HepG2 (cell line): ENCODE data around the gene OPRM1. TPM values are rescaled to one million over a fixed set of nuclear protein-coding genes. Genes with fewer than 3 reads are reported as not detected.

Experiments
- ATAC-seq: fragments of 200-7000 bp; cut with Tn5 transposase; 3 replicates; pipeline ENCODE4 v1.9.1; 2020; ENCODE audit warnings: mild to moderate bottlenecking, moderate library complexity
- BruUV-seq: library from RNA; stranded (reverse); fragments of 400-500 nt; replicated peaks from 2 replicates; lab custom pipeline; 2021; lab: Mats Ljungman, UMichigan
- CTCF ChIA-PET: fragments of 300-600 bp; formaldehyde crosslinking; extraction: SDS; loops from one replicate; lab custom pipeline; 2021; ENCODE audit warnings: low total read pairs, inconsistent platforms, low intra/inter-chr PET ratio; lab: Yijun Ruan, JAX
- POLR2A ChIA-PET: fragments of 350-600 bp; sonication (Branson Sonifier 250); formaldehyde crosslinking; loops from one replicate; lab custom pipeline; 2020; ENCODE audit warnings: antibody characterized with exemption, inconsistent platforms; lab: Yijun Ruan, JAX
- DNase-seq: peaks from one replicate; pipeline ENCODE4 v3.0.0-alpha.2; 2015; ENCODE audit warnings: low spot score
- FAIRE-seq: peaks from 3 replicates; lab custom pipeline; 2011; peaks lifted over from hg19 to GRCh38; lab: Jason Lieb, UNC
- H2AFZ ChIP-seq: one replicate; pipeline ENCODE4 v1.6.1; 2011; ENCODE audit warnings: low read length, inconsistent platforms
- H3K27ac ChIP-seq: fragments of 300-600 bp; 3 replicates; pipeline ENCODE4 v1.8.0; 2011; ENCODE audit warnings: mixed run types, mild to moderate bottlenecking, mixed read lengths, low read length, inconsistent platforms; ENCODE audit not compliant: insufficient read depth; ENCODE audit errors: extremely low read length
- H3K27me3 ChIP-seq, 2 experiments: fragments of 200-600 bp in 1 of 2; 2 replicates in 1 of 2; 3 replicates in 1 of 2; pipeline versions ENCODE4 v1.6.0 to v1.8.0; 2011; ENCODE audit warnings: low read length in 2 of 2, mild to moderate bottlenecking in 2 of 2, moderate library complexity in 2 of 2, inconsistent platforms in 1 of 2; ENCODE audit not compliant: insufficient read depth in 2 of 2, control insufficient read depth in 1 of 2
- H3K36me3 ChIP-seq, 2 experiments: fragments of 200-600 bp in 1 of 2; replicated peaks in 1 of 2; 2 replicates in 1 of 2; 3 replicates in 1 of 2; pipeline versions ENCODE4 v1.5.1 to v1.8.0; 2011; ENCODE audit warnings: low read length in 2 of 2, inconsistent platforms in 1 of 2; ENCODE audit not compliant: insufficient read depth in 2 of 2, control insufficient read depth in 1 of 2
- H3K4me1 ChIP-seq: 2 replicates; pipeline ENCODE4 v1.5.1; 2012; ENCODE audit warnings: low read length, inconsistent platforms; ENCODE audit not compliant: insufficient read depth
- H3K4me2 ChIP-seq: 2 replicates; pipeline ENCODE4 v1.6.0; 2011; ENCODE audit warnings: low read depth, low read length, inconsistent platforms
- H3K4me3 ChIP-seq, 3 experiments: fragments of 200-600 bp in 1 of 3; sonication (generic), shearing (Covaris generic) in 1 of 3; replicated peaks in 1 of 3; 2 replicates each; pipeline ENCODE4 v1.5.1; 2011 to 2016; ENCODE audit warnings: low read length in 3 of 3, inconsistent platforms in 2 of 3, low read depth in 2 of 3, mild to moderate bottlenecking in 2 of 3, control low read depth in 1 of 3, mixed read lengths in 1 of 3; ENCODE audit not compliant: insufficient read depth in 1 of 3
- H3K79me2 ChIP-seq: one replicate; pipeline ENCODE4 v1.6.1; 2011; ENCODE audit warnings: low read length, inconsistent platforms; ENCODE audit not compliant: insufficient read depth
- H3K9ac ChIP-seq: 2 replicates; pipeline ENCODE4 v1.6.0; 2011; ENCODE audit warnings: mild to moderate bottlenecking, low read depth, low read length, inconsistent platforms; ENCODE audit not compliant: insufficient read depth
- H3K9me3 ChIP-seq: 2 replicates; pipeline ENCODE4 v1.5.1; 2012; ENCODE audit warnings: mild to moderate bottlenecking, low read length
- H4K20me1 ChIP-seq: 2 replicates; pipeline ENCODE4 v1.6.0; 2011; ENCODE audit warnings: inconsistent platforms, mild to moderate bottlenecking, low read length, moderate library complexity; ENCODE audit not compliant: insufficient read depth
- CENPT ChIP-seq: sonication (generic); formaldehyde crosslinking; IDR thresholded peaks from 2 replicates; pipeline ENCODE4 v1.8.0; 2022; ENCODE audit warnings: low read depth, mild to moderate bottlenecking, moderate library complexity, missing genetic modification reagents
- ETV5 ChIP-seq: IDR thresholded peaks from 2 replicates; pipeline ENCODE4 v1.6.1; 2018; ENCODE audit warnings: missing biosample characterization, missing genetic modification reagents, inconsistent platforms, borderline replicate concordance
- FOSL1 ChIP-seq: sonication (generic); formaldehyde crosslinking; IDR thresholded peaks from 2 replicates; pipeline ENCODE4 v1.9.0; 2021; ENCODE audit warnings: missing genetic modification reagents, borderline replicate concordance
- HDAC1 ChIP-seq: sonication (generic); formaldehyde crosslinking; IDR thresholded peaks from 2 replicates; pipeline ENCODE4 v1.5.1; 2020; ENCODE audit warnings: mild to moderate bottlenecking, missing genetic modification reagents
- KDM2A ChIP-seq: sonication (generic); formaldehyde crosslinking; IDR thresholded peaks from 2 replicates; pipeline ENCODE4 v1.4.0; 2020; ENCODE audit warnings: low read depth, missing genetic modification reagents, borderline replicate concordance
- MAFG ChIP-seq: sonication (generic); formaldehyde crosslinking; IDR thresholded peaks from 2 replicates; pipeline ENCODE4 v1.5.1; 2020; ENCODE audit warnings: mild to moderate bottlenecking, missing genetic modification reagents
- NONO ChIP-seq, 2 experiments: fragments of 450-650 bp in 1 of 2; sonication (generic) in 1 of 2; formaldehyde crosslinking in 1 of 2; IDR thresholded peaks in 1 of 2; conservative IDR thresholded peaks in 1 of 2; 2 replicates each; pipeline versions ENCODE4 v1.6.1 to v1.8.0; 2017 to 2022; ENCODE audit warnings: mild to moderate bottlenecking in 1 of 2, missing genetic modification reagents in 1 of 2, moderate library complexity in 1 of 2
- NRL ChIP-seq: sonication (generic); formaldehyde crosslinking; IDR thresholded peaks from 2 replicates; pipeline ENCODE4 v1.5.0; 2020; ENCODE audit warnings: missing genetic modification reagents, mild to moderate bottlenecking, moderate library complexity, borderline replicate concordance
- RORA ChIP-seq: sonication (generic); formaldehyde crosslinking; IDR thresholded peaks from 2 replicates; pipeline ENCODE4 v1.5.0; 2020; ENCODE audit warnings: mild to moderate bottlenecking, missing genetic modification reagents, moderate library complexity
- SMARCE1 ChIP-seq: fragments of 450-650 bp; IDR thresholded peaks from 2 replicates; pipeline ENCODE4 v1.6.1; 2017; ENCODE audit warnings: borderline replicate concordance
- SOX6 ChIP-seq, 2 experiments: fragments of 450-650 bp in 1 of 2; sonication (generic) in 1 of 2; formaldehyde crosslinking in 1 of 2; IDR thresholded peaks; 2 replicates each; pipeline versions ENCODE4 v1.4.0 to v1.6.1; 2017 to 2020; ENCODE audit warnings: antibody characterized with exemption in 1 of 2, mild to moderate bottlenecking in 1 of 2, missing genetic modification reagents in 1 of 2
- ZNF263 ChIP-seq: sonication (generic); formaldehyde crosslinking; IDR thresholded peaks from 2 replicates; pipeline ENCODE4 v1.4.0; 2020; ENCODE audit warnings: missing genetic modification reagents
- ZNF264 ChIP-seq: sonication (generic); formaldehyde crosslinking; IDR thresholded peaks from 2 replicates; pipeline ENCODE4 v1.4.0; 2020; ENCODE audit warnings: missing genetic modification reagents
- ZNF3 ChIP-seq: IDR thresholded peaks from 2 replicates; pipeline ENCODE4 v1.7.0; 2017; ENCODE audit warnings: inconsistent platforms
- ZNF326 ChIP-seq: sonication (generic); formaldehyde crosslinking; IDR thresholded peaks from 2 replicates; pipeline ENCODE4 v1.4.0; 2020; ENCODE audit warnings: missing genetic modification reagents, borderline replicate concordance
- WGBS: methylation state at CpG from one replicate; pipeline ENCODE4 v1.1.6; 2017; ENCODE audit warnings: low lambda C conversion rate; 5-methylcytosine and 5-hydroxymethylcytosine counted together
- in situ Hi-C: cut with HindIII; loops from 2 replicates; pipeline ENCODE4 v1.10.0; 2017; ENCODE audit warnings: low pct_unique_long_range_greater_than_20kb; ENCODE audit not compliant: extremely low pct_ligation_motif_present
- intact Hi-C: fragments of 100-400 bp; cut with micrococcal nuclease; formaldehyde crosslinking; loops from one replicate; pipeline ENCODE4 v1.10.0; 2022; ENCODE audit not compliant: unreplicated experiment
- polyA plus RNA-seq, 8 experiments: library from polyadenylated mRNA; depleted of rRNA in 3 of 8; stranded (reverse) in 7 of 8; unstranded in 1 of 8; fragments of >200 nt; fragmentation: Illumina TruSeq in 4 of 8; extraction: Trizol in 4 of 8; gene quantifications; 2 replicates each; pipeline versions ENCODE4 v1.2.1 to v1.2.3, GENCODE V29; 2011 to 2016; ENCODE audit warnings: low read depth in 4 of 8, missing spikeins in 1 of 8, mixed read lengths in 1 of 8; ENCODE audit not compliant: insufficient read depth in 1 of 8
- total RNA-seq, 5 experiments: library from RNA; depleted of rRNA; stranded (reverse); fragments of >200 nt; fragmentation: Illumina TruSeq; extraction: Trizol; gene quantifications; 2 replicates each; pipeline ENCODE4 v1.2.3, GENCODE V29; 2016; ENCODE audit warnings: low read depth in 1 of 5
- TF ChIP-seq, protein P1 (sequence below): sonication (generic); formaldehyde crosslinking; IDR thresholded peaks from 2 replicates; pipeline ENCODE4 v1.8.1; 2023; ENCODE audit warnings: mild to moderate bottlenecking, missing genetic modification reagents
- TF ChIP-seq, protein P2 (sequence below): sonication (generic); formaldehyde crosslinking; IDR thresholded peaks from 2 replicates; pipeline ENCODE4 v1.4.0; 2020; ENCODE audit warnings: missing genetic modification reagents, mild to moderate bottlenecking, borderline replicate concordance
- TF ChIP-seq, protein P3 (sequence below): IDR thresholded peaks from 2 replicates; pipeline ENCODE4 v1.6.1; 2016

Gene OPRM1
- total and polyA plus RNA-seq, 2 of the 13 experiments (the other 11 are each of a cell fraction or from before 2014, with no cell fraction given) = not detected

DNA sequence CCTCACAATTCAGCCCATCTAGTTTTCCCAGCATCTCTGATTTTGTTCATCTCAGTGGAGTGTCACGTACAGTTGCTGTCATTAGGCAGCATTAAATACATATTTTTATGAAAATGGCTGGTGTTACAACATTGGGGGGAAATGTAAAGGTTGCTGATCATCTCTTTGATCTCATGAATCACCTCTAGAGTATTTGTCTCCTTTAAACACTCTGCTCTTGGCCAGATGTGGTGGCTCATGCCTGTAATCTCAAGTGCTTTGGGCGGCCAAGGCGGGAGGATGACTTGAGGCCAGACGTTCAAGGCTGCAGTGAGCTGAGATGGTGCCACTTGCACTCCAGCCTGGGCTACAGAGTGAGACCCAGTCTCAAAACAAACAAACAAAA lies 189.5 kb downstream of the OPRM1 start:
- H3K4me1 ChIP-seq = no peaks in the 10 kb centered on the region
- WGBS = 25% methylated on average over 4 of the region's 4 CpGs
- TF ChIP-seq KDM2A (no peak), ZNF3 (CRISPR knock-in tag) (no peak), ZNF326 (CRISPR knock-in tag) (no peak), NONO (IDR thresholded peaks at IDR 0.05) (no peak), NONO (CRISPR knock-in tag; conservative IDR thresholded peaks at IDR 0.05) (no peak), FOSL1 (CRISPR knock-in tag) (no peak), ETV5 (no peak), RORA (no peak), SMARCE1 (no peak), ZNF264 (CRISPR knock-in tag) (no peak), MAFG (CRISPR knock-in tag) (no peak), ZNF263 (CRISPR knock-in tag) (no peak), NRL (CRISPR knock-in tag) (no peak), SOX6 (IDR thresholded peaks at IDR 0.05) (no peak), SOX6 (CRISPR knock-in tag; IDR thresholded peaks at IDR 0.05) (no peak), CENPT (CRISPR knock-in tag) (no peak), HDAC1 (CRISPR knock-in tag) (no peak)
- TF ChIP-seq, protein P1, sequence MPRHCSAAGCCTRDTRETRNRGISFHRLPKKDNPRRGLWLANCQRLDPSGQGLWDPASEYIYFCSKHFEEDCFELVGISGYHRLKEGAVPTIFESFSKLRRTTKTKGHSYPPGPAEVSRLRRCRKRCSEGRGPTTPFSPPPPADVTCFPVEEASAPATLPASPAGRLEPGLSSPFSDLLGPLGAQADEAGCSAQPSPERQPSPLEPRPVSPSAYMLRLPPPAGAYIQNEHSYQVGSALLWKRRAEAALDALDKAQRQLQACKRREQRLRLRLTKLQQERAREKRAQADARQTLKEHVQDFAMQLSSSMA (CRISPR knock-in tag) = no peak
- TF ChIP-seq, protein P2, sequence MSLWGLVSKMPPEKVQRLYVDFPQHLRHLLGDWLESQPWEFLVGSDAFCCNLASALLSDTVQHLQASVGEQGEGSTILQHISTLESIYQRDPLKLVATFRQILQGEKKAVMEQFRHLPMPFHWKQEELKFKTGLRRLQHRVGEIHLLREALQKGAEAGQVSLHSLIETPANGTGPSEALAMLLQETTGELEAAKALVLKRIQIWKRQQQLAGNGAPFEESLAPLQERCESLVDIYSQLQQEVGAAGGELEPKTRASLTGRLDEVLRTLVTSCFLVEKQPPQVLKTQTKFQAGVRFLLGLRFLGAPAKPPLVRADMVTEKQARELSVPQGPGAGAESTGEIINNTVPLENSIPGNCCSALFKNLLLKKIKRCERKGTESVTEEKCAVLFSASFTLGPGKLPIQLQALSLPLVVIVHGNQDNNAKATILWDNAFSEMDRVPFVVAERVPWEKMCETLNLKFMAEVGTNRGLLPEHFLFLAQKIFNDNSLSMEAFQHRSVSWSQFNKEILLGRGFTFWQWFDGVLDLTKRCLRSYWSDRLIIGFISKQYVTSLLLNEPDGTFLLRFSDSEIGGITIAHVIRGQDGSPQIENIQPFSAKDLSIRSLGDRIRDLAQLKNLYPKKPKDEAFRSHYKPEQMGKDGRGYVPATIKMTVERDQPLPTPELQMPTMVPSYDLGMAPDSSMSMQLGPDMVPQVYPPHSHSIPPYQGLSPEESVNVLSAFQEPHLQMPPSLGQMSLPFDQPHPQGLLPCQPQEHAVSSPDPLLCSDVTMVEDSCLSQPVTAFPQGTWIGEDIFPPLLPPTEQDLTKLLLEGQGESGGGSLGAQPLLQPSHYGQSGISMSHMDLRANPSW (CRISPR knock-in tag) = no peak
- TF ChIP-seq, protein P3, sequence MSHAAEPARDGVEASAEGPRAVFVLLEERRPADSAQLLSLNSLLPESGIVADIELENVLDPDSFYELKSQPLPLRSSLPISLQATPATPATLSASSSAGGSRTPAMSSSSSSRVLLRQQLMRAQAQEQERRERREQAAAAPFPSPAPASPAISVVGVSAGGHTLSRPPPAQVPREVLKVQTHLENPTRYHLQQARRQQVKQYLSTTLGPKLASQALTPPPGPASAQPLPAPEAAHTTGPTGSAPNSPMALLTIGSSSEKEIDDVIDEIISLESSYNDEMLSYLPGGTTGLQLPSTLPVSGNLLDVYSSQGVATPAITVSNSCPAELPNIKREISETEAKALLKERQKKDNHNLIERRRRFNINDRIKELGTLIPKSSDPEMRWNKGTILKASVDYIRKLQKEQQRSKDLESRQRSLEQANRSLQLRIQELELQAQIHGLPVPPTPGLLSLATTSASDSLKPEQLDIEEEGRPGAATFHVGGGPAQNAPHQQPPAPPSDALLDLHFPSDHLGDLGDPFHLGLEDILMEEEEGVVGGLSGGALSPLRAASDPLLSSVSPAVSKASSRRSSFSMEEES (CRISPR knock-in tag) = no peak
- intact Hi-C loops (no loop called here), in situ Hi-C loops (no loop called here)
- no peaks in the 10 kb centered on the region for H4K20me1 ChIP-seq
- no peaks in the 10 kb centered on the region for H3K36me3 ChIP-seq
- no TSS peak for BruUV-seq
- no peak for DNase-seq
- H3K9me3 ChIP-seq = no peaks in the 10 kb centered on the region
- POLR2A ChIA-PET = no interaction called here
- H3K27ac ChIP-seq = no peak overlapping the region
- no peak for ATAC-seq
- CTCF ChIA-PET = no interaction called here
- no peaks in the 10 kb centered on the region for H3K79me2 ChIP-seq
- peaks cover 0 to under 1% of the 10 kb centered on the region in 2 experiments; a peak in 2 of 5 replicates for H3K27me3 ChIP-seq
- H3K4me3 ChIP-seq = no peak overlapping the region
- H3K4me2 ChIP-seq = no peak overlapping the region
- FAIRE-seq = no peak
- no peak overlapping the region for H2AFZ ChIP-seq
- no peak overlapping the region for H3K9ac ChIP-seq
